ENCODE data around the gene EFL1. TPM values are rescaled to one million over a fixed set of nuclear protein-coding genes. Genes with fewer than 3 reads are reported as not detected.
"Not testable (repeated sequence)": the region's sequence is repeated elsewhere in the genome, so short reads cannot be mapped to it uniquely, and the experiment has no call there.

Gene EFL1
- total RNA-seq, 4 donors from 2014 or later: 12.9 to 25.1 (median 15.2) TPM

GRCh38 chr15:82294061-82294690 lies 31.6 kb upstream of the EFL1 start:
- no peaks in the 10 kb centered on the region for H3K36me3 ChIP-seq
- no peak overlapping the region for H3K27ac ChIP-seq
- DNase-seq: no peak
- no peaks in the 10 kb centered on the region for H3K9me3 ChIP-seq
- no peak for TF ChIP-seq POLR2A (IDR thresholded peaks at IDR 0.05)
- TF ChIP-seq, protein P1, sequence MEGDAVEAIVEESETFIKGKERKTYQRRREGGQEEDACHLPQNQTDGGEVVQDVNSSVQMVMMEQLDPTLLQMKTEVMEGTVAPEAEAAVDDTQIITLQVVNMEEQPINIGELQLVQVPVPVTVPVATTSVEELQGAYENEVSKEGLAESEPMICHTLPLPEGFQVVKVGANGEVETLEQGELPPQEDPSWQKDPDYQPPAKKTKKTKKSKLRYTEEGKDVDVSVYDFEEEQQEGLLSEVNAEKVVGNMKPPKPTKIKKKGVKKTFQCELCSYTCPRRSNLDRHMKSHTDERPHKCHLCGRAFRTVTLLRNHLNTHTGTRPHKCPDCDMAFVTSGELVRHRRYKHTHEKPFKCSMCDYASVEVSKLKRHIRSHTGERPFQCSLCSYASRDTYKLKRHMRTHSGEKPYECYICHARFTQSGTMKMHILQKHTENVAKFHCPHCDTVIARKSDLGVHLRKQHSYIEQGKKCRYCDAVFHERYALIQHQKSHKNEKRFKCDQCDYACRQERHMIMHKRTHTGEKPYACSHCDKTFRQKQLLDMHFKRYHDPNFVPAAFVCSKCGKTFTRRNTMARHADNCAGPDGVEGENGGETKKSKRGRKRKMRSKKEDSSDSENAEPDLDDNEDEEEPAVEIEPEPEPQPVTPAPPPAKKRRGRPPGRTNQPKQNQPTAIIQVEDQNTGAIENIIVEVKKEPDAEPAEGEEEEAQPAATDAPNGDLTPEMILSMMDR (IDR thresholded peaks at IDR 0.05 in 4 of 5, conservative IDR thresholded peaks at IDR 0.05 in 1 of 5): no peak
- no peaks in the 10 kb centered on the region for H3K4me1 ChIP-seq
- peaks cover 0 to 3% (median 0%) of the 10 kb centered on the region in 3 donors for H3K27me3 ChIP-seq
- no peak overlapping the region for H3K4me3 ChIP-seq
- intact Hi-C loops (cut with DNase I; ENCODE audit: low total_unique reads): no loop called here
- in situ Hi-C loops (cut with MboI; ENCODE audit: low sequenced_read_pairs in 4 of 4): no loop called here
- ATAC-seq: no peak

GRCh38 chr15:82292271-82292670 lies 29.7 kb upstream of the EFL1 start:
- H3K27me3 ChIP-seq: no peaks in the 10 kb centered on the region
- in situ Hi-C loops (cut with MboI; ENCODE audit: low sequenced_read_pairs in 4 of 4) (no loop called here), intact Hi-C loops (cut with DNase I; ENCODE audit: low total_unique reads) (no loop called here)
- no peak overlapping the region for H3K27ac ChIP-seq
- no peak for ATAC-seq
- H3K4me1 ChIP-seq: no peaks in the 10 kb centered on the region
- no peak for TF ChIP-seq POLR2A (IDR thresholded peaks at IDR 0.05)
- TF ChIP-seq, protein P1 (IDR thresholded peaks at IDR 0.05 in 4 of 5, conservative IDR thresholded peaks at IDR 0.05 in 1 of 5): no peak
- H3K4me3 ChIP-seq: no peak overlapping the region
- no peaks in the 10 kb centered on the region for H3K36me3 ChIP-seq
- DNase-seq: no peak
- no peaks in the 10 kb centered on the region for H3K9me3 ChIP-seq

DNA sequence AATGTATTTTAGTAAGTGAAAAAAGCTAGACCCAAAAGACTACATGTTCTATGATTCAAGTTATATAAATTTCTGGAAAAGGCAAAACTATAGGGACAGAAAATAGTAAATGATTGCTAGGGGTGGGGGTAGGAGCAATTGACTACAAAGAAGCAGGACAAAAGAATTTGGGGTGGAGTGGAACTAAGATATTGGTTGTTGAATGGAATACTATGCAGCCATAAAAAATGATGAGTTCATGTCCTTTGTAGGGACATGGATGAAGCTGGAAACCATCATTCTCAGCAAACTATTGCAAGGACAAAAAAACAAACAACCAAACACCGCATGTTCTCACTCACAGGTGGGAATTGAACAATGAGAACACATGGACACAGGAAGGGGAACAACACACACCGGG lies 25.7 kb upstream of the EFL1 start:
- DNase-seq; H3K27me3 ChIP-seq; H3K9me3 ChIP-seq; in situ Hi-C loops (cut with MboI; ENCODE audit: low sequenced_read_pairs in 4 of 4); intact Hi-C loops (cut with DNase I; ENCODE audit: low total_unique reads); ATAC-seq; H3K27ac ChIP-seq; H3K36me3 ChIP-seq; H3K4me3 ChIP-seq; H3K4me1 ChIP-seq: not testable (repeated sequence)

GRCh38 chr15:82286475-82286874 lies 23.9 kb upstream of the EFL1 start:
- in situ Hi-C loops (cut with MboI; ENCODE audit: low sequenced_read_pairs in 4 of 4); ATAC-seq; H3K36me3 ChIP-seq; H3K27me3 ChIP-seq; H3K27ac ChIP-seq; DNase-seq; H3K4me3 ChIP-seq; H3K4me1 ChIP-seq; H3K9me3 ChIP-seq; intact Hi-C loops (cut with DNase I; ENCODE audit: low total_unique reads): not testable (repeated sequence)

DNA sequence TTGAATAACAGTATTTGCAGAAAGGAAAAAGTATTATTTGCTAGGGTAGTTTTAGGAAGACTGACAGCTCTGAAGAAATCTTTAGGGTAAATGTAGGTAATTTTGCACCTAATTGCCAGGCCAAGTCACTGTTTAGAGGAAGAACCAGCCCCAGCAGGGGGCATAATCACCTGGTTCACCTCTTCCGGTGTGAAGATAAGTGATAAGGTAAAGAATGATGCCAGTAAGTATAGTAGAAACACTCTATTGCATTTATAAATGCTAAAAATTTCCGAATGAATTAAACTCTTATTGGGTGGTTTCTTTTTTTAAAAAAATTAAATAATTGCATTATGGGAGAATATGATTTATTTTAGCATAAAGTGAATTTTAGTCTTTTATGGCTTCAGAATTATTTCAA lies 21.8 kb upstream of the EFL1 start:
- H3K9me3 ChIP-seq; DNase-seq; in situ Hi-C loops (cut with MboI; ENCODE audit: low sequenced_read_pairs in 4 of 4): not testable (repeated sequence)

GRCh38 chr15:82282386-82282785 lies 19.9 kb upstream of the EFL1 start:
- intact Hi-C loops (cut with DNase I; ENCODE audit: low total_unique reads); H3K27ac ChIP-seq; H3K27me3 ChIP-seq; H3K36me3 ChIP-seq; DNase-seq; ATAC-seq; H3K9me3 ChIP-seq; in situ Hi-C loops (cut with MboI; ENCODE audit: low sequenced_read_pairs in 4 of 4); H3K4me1 ChIP-seq; H3K4me3 ChIP-seq: not testable (repeated sequence)

More for the DNA sequence above, 21.8 kb upstream of the EFL1 start:
- intact Hi-C loops (cut with DNase I; ENCODE audit: low total_unique reads); ATAC-seq; H3K27me3 ChIP-seq; H3K4me1 ChIP-seq; H3K4me3 ChIP-seq; H3K36me3 ChIP-seq; H3K27ac ChIP-seq: not testable (repeated sequence)

- DNase-seq; H3K27ac ChIP-seq; H3K4me3 ChIP-seq; H3K27me3 ChIP-seq; H3K4me1 ChIP-seq; H3K36me3 ChIP-seq; H3K9me3 ChIP-seq; intact Hi-C loops (cut with DNase I; ENCODE audit: low total_unique reads); in situ Hi-C loops (cut with MboI; ENCODE audit: low sequenced_read_pairs in 4 of 4): not testable (repeated sequence)
- TF ChIP-seq, protein P1 (IDR thresholded peaks at IDR 0.05 in 4 of 5, conservative IDR thresholded peaks at IDR 0.05 in 1 of 5): peak in 4 of 5 experiments; percentile 9 to 33 (median 18)
- peak; percentile 58 to 76 for ATAC-seq
These were observed 18.7 kb upstream of the EFL1 start for GRCh38 chr15:82281276-82281675.

Data from gastrocnemius medialis (tissue), 4 donors.